ENCODE results near the gene GPR61.
A peak's percentile ranks its signal among the peaks of the same experiment; 100 is the strongest.

GPR61 gene

DNA sequence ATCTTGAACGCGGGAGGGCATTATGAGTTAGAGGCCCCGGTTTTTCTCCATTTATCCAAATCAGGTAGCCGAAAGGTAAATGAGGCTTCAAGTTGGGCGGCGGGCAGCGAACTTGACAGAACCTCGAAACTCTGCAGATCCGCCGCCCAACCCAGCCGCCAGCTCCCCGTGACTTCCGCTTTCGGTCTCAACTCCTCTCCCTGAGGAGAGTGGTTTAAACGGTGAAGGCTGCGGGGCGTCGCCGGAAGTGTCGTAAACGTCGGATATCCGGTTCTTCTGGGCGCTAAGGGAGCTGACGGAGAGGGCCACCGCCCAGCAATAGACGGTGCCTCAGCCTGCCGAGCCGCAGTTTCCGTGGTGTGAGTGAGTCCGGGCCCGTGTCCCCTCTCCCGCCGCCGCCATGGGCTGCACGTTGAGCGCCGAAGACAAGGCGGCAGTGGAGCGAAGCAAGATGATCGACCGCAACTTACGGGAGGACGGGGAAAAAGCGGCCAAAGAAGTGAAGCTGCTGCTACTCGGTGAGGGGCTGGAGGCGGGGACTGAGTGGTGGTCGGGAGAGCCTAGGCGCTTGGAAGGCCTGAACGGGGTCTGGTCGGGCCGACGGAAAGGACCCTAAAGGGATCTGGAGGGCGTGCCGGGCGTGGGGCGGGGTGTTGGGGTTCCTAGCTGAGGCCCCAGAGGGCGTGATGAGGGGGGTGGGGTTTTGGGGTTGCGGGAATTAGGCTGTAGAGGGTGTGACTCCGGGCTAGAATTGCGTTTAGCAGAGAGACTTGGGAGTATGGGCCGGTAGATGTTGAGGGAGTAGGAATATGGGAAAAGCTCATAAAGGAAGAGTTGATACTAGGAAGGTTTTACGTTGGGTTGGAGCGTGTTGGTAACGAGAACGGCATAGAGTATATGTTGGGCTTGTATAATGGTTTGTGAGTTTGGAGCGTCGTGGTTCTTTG lies 8.9 kb downstream of the GPR61 start, which contains the start of gene GNAI3:
Gene GNAI3 (plus strand): TSS at position 295 of the 947 bp plus-strand sequence. CDS start 106 bp downstream, at position 401.
- intact Hi-C loops (cut with DNase I), result loop anchor here (5.0 to 10.0 kb wide), 2 partner anchors 74 to 436 kb away; partner anchors contain the start of gene AHCYL1

GRCh38 chr1:109556563-109556962 lies 16.9 kb downstream of the GPR61 start:
- intact Hi-C loops (cut with DNase I), result no loop called here
- no peak for DNase-seq

More for the DNA sequence above, 8.9 kb downstream of the GPR61 start, which contains the start of gene GNAI3:
- peak; percentile 95 to 99 (median 98) for DNase-seq

DNA sequence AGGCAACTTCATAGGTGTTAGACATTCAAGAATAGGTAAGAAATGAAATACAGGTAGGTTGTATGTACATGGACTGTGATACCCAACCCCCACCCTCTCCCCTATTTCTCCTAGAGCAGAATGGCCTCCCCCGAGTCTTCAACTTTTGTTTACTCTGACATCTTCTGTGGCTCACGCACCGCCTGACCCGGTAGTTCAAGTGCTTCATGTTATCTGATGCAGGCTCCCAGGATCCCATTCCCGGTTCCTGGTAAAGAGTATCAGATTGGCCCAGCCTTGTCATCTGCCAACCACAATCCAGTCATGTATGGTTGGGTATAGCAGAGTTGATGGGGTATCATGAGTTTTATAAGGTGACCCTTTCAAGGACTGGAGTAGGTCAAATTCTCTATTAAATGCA lies 17.8 kb downstream of the GPR61 start:
- no peak for DNase-seq
- intact Hi-C loops (cut with DNase I), result no loop called here

DNA sequence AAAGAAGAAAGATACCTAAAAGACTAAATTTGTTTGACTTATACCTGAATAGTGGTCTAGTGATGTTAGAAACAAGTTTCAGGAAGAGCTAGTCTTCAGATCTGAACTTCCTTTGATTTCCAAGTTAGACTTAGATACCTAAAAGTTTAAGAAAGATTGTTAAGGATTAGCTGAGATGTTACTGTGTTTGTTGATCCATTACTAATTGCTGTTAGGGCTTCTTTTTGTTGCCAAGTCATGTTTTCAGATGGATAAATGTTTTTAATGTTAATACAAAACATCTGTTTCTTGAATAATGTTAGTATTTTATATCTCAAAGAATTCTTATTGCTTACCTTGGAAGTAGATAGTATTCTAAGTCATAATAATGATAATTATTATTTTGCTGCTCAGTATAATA lies 20.3 kb downstream of the GPR61 start:
- DNase-seq, result no peak
- intact Hi-C loops (cut with DNase I), result no loop called here

- DNase-seq, result no peak
- intact Hi-C loops (cut with DNase I), result no loop called here
Measured at GRCh38 chr1:109564194-109564878, 24.7 kb downstream of the GPR61 start.

- no peak for DNase-seq
- intact Hi-C loops (cut with DNase I), result no loop called here
Measured at GRCh38 chr1:109565241-109565640, 25.6 kb downstream of the GPR61 start.

DNA sequence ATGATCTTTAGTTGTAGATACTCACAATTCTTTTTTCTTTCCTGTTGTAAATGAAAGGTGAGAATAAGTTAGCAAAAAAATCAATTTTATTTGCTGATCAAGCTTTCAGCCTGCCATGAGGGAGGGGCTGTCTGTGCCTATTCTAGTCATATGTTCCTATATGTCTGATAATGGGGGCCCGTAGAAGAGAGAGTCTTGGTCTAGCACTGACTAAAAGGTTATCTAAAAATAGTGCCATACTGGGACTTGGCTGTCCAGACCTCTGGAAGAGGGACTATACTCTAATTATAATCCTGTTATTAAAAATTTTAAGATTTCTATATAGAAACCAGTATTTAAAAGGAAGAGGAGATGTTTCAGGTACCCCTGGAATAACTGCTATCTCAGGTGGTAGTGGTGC lies 27.3 kb downstream of the GPR61 start:
- intact Hi-C loops (cut with DNase I), result no loop called here
- no peak for DNase-seq

DNA sequence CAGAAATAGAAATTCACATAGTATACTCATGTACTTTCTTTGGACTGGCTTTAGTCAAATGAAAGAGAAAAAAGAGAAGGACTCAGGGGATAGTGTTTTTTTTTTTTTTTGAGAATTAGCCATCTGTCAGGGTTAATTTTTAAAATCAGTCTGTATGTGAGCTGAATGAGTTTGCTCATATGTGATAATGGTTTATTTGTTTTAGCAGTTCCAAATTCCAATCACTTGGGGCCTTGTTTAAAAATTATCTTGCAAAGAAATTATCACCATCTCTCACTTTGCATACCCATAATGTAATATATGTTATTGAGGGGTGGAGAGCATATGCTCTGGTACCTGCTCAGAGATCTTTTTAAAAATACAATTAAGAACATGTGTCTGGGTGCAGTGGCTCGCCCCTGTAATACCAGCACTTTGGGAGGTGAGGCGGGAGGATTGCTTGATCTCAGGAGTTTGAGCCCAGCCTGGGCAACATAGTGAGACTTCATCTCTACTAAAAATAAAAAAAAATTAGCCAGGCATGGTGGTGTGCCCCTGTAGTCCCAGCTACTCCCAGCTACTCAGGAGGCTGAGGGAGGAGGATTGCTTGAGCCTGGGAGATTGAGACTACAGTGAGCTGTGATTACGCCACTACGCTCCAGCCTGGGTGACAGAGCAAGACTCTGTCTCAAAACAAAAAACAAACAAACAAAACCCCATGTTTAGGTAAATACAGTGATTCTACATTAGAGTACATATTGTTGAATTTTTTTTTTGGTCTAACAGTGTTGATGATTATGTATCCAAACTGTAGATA lies 28.4 kb downstream of the GPR61 start:
- no peak for DNase-seq
- intact Hi-C loops (cut with DNase I), result no loop called here

DNA sequence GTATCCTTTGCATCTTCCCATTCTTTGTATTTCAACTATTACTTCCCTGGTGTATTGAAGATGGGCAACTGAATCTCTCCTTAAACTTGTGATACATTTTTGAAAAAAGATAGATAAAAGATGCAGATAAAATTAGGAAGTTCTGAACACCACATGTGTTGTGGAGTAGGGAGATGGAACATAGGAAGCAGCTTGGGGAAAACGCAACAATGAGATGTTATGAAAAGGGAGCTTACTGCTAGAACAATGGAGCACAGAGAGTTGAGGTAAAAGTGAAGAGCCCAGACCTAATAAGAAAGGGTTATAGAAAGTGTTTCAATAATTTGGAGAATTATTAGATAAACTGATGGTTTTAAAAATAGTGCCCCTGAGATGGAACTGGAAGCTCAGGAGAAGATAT lies 29.7 kb downstream of the GPR61 start:
- intact Hi-C loops (cut with DNase I), result no loop called here
- no peak for DNase-seq

DNA sequence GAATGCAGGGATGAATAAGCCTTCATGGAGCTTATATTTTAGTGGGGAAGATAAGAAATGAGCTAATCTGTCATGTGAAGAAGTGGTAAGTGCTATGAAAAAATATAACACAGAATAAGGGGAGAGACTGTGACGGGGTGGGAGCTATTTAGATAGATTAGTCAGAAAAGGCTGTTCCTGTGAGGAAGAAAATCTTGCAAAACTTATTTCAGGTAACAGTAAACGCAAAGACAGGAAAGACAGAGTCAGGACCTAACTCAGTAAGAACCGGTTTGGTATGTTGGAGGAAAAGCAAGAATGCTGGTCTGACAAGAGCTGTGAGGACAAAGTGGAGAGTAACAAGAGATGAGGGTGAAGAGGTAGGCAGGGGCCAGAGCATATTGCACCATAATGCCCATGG lies 30.7 kb downstream of the GPR61 start:
- no peak for DNase-seq
- intact Hi-C loops (cut with DNase I), result no loop called here

GRCh38 chr1:109573785-109574184 lies 34.1 kb downstream of the GPR61 start:
- DNase-seq, result no peak
- intact Hi-C loops (cut with DNase I), result no loop called here

DNA sequence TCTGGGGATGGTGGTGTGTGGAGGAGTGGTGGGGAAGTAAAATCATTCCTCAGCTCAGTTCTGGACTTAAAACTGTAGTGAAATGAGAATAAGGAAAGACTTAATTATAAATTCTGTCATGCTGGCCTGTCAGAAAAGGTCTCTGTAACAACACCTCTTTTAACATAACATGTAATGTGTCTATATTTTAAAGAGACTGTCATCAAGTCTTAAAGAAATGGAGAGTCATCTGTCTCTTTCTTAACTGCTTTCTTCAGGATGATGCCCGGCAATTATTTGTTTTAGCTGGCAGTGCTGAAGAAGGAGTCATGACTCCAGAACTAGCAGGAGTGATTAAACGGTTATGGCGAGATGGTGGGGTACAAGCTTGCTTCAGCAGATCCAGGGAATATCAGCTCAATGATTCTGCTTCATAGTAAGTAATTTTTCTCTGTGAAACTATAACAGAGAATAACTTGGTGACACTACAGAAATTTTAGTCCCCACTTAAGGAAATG lies 39.3 kb downstream of the GPR61 start:
- intact Hi-C loops (cut with DNase I), result no loop called here
- no peak for DNase-seq

DNA sequence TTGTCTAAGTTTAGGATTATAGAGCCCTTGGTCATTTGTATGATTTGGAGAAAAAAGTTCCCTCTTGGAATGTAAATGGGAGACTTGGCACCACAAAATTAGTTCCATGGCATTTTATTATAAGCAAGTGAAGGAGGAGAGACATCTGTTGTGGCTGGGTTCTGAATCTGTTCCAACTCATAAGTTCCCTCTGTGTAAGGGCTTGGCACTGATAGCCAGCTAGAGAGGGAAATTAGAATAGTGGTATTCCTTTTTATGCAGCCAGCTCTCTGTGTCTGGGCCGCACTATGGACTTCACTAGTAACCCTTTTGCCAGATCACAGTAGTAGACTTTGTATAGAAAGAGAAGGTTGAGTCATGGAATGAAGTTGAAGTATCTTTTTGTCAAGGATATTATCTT lies 39.8 kb downstream of the GPR61 start:
- intact Hi-C loops (cut with DNase I), result no loop called here
- DNase-seq, result peak in 1 of 42 donors; percentile 2

DNA sequence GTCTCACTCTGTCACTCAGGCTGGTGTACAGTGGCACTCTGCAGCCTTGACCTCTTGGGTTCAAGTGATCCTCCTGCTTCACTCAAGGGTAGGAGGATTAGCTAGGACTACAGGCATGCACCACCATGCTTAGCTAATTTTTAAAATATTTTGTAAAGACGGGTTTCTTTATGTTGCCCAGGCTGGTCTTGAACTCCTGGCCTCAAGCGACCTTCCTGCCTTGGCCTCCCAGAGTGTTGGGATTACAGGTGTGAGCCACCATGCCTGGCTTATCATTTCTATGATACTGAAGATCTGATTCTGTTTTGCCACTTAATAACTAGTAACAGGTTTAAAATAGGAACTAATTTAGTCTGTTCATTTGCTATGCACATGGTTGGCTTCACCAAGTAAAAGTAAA lies 42.3 kb downstream of the GPR61 start:
- no peak for DNase-seq
- intact Hi-C loops (cut with DNase I), result no loop called here

DNA sequence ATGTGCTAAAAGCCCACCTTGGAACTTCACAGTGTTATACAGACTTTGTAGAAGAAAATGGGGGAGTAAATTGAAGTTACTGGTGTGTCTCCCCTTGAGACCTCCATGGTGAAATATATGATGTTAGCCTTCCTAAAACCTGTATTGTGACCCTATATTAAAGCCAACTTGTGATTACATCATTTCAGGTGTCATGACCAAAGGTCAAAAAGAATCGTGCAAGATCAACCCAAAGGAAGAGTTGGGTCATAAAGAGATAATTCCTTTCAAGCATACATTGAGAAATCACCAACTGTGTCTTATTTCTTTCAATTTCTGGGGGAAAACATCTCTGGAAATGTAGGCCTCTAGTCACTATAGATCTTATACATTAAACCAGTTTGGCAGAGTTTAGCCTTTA lies 45.1 kb downstream of the GPR61 start:
- intact Hi-C loops (cut with DNase I), result no loop called here
- no peak for DNase-seq

- no peak for DNase-seq
- intact Hi-C loops (cut with DNase I), result no loop called here
Measured at GRCh38 chr1:109586055-109586454, 46.4 kb downstream of the GPR61 start.

- no peak for DNase-seq
- intact Hi-C loops (cut with DNase I), result no loop called here
Measured at GRCh38 chr1:109589177-109589576, 49.5 kb downstream of the GPR61 start.

GRCh38 chr1:109589679-109590078 lies 50.0 kb downstream of the GPR61 start:
- intact Hi-C loops (cut with DNase I), result no loop called here
- DNase-seq, result no peak

GRCh38 chr1:109592916-109593315 lies 53.2 kb downstream of the GPR61 start:
- DNase-seq, result no peak
- intact Hi-C loops (cut with DNase I), result no loop called here
